H1 (cell line): ENCODE results near the gene R3HDM1. TPM values are rescaled to one million over a fixed set of nuclear protein-coding genes. Genes with fewer than 3 reads are reported as not detected.

Experiments
- CTCF ChIA-PET: fragments of 300-600 bp; sonication (Branson Sonifier 250); formaldehyde crosslinking; loops from one replicate; lab custom pipeline; 2021; ENCODE audit not compliant: partially characterized antibody; lab: Charles Lee
- POLR2A ChIA-PET: fragments of 300-600 bp; sonication (Branson Sonifier 250); formaldehyde crosslinking; loops from one replicate; lab custom pipeline; 2021; ENCODE audit warnings: inconsistent platforms; ENCODE audit not compliant: partially characterized antibody; lab: Charles Lee
- DNase-seq, 2 experiments: peaks; one replicate each; pipeline versions ENCODE4 v3.0.0 to v3.0.0-alpha.2; 2010 to 2022; ENCODE audit warnings: low spot score in 2 of 2, low read depth in 1 of 2, mixed read lengths in 1 of 2
- FAIRE-seq: peaks from 2 replicates; lab custom pipeline; 2011; peaks lifted over from hg19 to GRCh38; lab: Jason Lieb, UNC
- H2AFZ ChIP-seq: 2 replicates; pipeline ENCODE4 v1.8.1; 2012; ENCODE audit warnings: low read length, inconsistent platforms
- H2AK5ac ChIP-seq: 2 replicates; pipeline ENCODE4 v1.6.1; 2013; ENCODE audit warnings: low read depth, low read length
- H2BK120ac ChIP-seq: replicated peaks from 2 replicates; pipeline ENCODE3; 2013; ENCODE audit warnings: low read depth, low read length, inconsistent platforms
- H2BK12ac ChIP-seq: 2 replicates; pipeline ENCODE4 v1.6.1; 2013; ENCODE audit warnings: low read depth, low read length
- H2BK15ac ChIP-seq: 2 replicates; pipeline ENCODE4 v1.6.1; 2013; ENCODE audit warnings: low read length
- H2BK20ac ChIP-seq: 2 replicates; pipeline ENCODE4 v1.6.1; 2013; ENCODE audit warnings: low read length
- H2BK5ac ChIP-seq: 2 replicates; pipeline ENCODE4 v1.6.1; 2013; ENCODE audit warnings: low read depth, low read length
- H3K14ac ChIP-seq: 2 replicates; pipeline ENCODE4 v1.6.1; 2013; ENCODE audit warnings: inconsistent platforms; ENCODE audit not compliant: insufficient read length
- H3K18ac ChIP-seq: 2 replicates; pipeline ENCODE4 v1.6.1; 2013; ENCODE audit warnings: low read length; ENCODE audit errors: extremely low read depth
- H3K23ac ChIP-seq: 2 replicates; pipeline ENCODE4 v1.6.1; 2013; ENCODE audit warnings: inconsistent platforms; ENCODE audit not compliant: insufficient read length
- H3K23me2 ChIP-seq: 2 replicates; pipeline ENCODE4 v1.6.1; 2013; ENCODE audit warnings: low read depth, low read length
- H3K27ac ChIP-seq: 2 replicates; pipeline ENCODE4 v1.6.1; 2011; ENCODE audit warnings: low read depth, low read length, inconsistent platforms
- H3K27me3 ChIP-seq, 4 experiments: replicated peaks in 1 of 4; 1 replicate in 1 of 4; 2 replicates in 3 of 4; pipeline versions ENCODE4 v1.6.1 to v1.8.1; 2011 to 2013; ENCODE audit warnings: low read length in 3 of 4, mild to moderate bottlenecking in 3 of 4, inconsistent platforms in 2 of 4, mixed read lengths in 2 of 4, moderate library complexity in 1 of 4; ENCODE audit not compliant: control insufficient read depth in 3 of 4, insufficient read depth in 3 of 4; ENCODE audit errors: extremely low read depth in 1 of 4
- H3K36me3 ChIP-seq, 4 experiments: 2 replicates each; pipeline versions ENCODE4 v1.6.1 to v1.8.1; 2011 to 2013; ENCODE audit warnings: mild to moderate bottlenecking in 4 of 4, low read length in 3 of 4, moderate library complexity in 2 of 4, control low read depth in 1 of 4, inconsistent platforms in 1 of 4; ENCODE audit not compliant: insufficient read depth in 4 of 4, control insufficient read depth in 2 of 4
- H3K4ac ChIP-seq: replicated peaks from 2 replicates; pipeline ENCODE3; 2013; ENCODE audit warnings: low read length, low read depth, mixed read lengths, inconsistent platforms; ENCODE audit not compliant: insufficient read length
- H3K4me1 ChIP-seq, 4 experiments: replicated peaks in 1 of 4; 1 replicate in 1 of 4; 2 replicates in 3 of 4; pipeline versions ENCODE4 v1.6.1 to v1.8.1; 2011 to 2013; ENCODE audit warnings: low read length in 3 of 4, inconsistent platforms in 2 of 4, mixed read lengths in 1 of 4; ENCODE audit not compliant: insufficient read depth in 4 of 4, control insufficient read depth in 3 of 4
- H3K4me2 ChIP-seq, 2 experiments: 2 replicates each; pipeline versions ENCODE4 v1.6.1 to v1.8.1; 2011 to 2013; ENCODE audit warnings: low read depth in 2 of 2, low read length in 2 of 2, control low read depth in 1 of 2, inconsistent platforms in 1 of 2, mild to moderate bottlenecking in 1 of 2; ENCODE audit not compliant: insufficient read depth in 1 of 2
- H3K4me3 ChIP-seq, 4 experiments: fragments of 200-600, 300-600 bp in 1 of 4; sonication (generic), shearing (Covaris generic), sonication (Bioruptor Twin) in 1 of 4; 2 replicates each; pipeline versions ENCODE4 v1.5.1 to v1.8.1; 2011 to 2016; ENCODE audit warnings: low read length in 4 of 4, low read depth in 3 of 4, control low read depth in 2 of 4, inconsistent platforms in 2 of 4, mild to moderate bottlenecking in 2 of 4, mixed read lengths in 1 of 4, moderate library complexity in 1 of 4; ENCODE audit not compliant: insufficient read depth in 2 of 4; ENCODE audit errors: extremely low read depth in 1 of 4
- H3K56ac ChIP-seq: replicated peaks from 2 replicates; pipeline ENCODE3; 2013; ENCODE audit warnings: low read depth, mild to moderate bottlenecking, mixed read lengths, low read length, inconsistent platforms; ENCODE audit not compliant: insufficient read length
- H3K79me1 ChIP-seq: 2 replicates; pipeline ENCODE4 v1.6.1; 2013; ENCODE audit warnings: low read depth, low read length, control low read depth
- H3K79me2 ChIP-seq, 2 experiments: 2 replicates each; pipeline versions ENCODE4 v1.6.1 to v1.8.1; 2012 to 2013; ENCODE audit warnings: low read length in 2 of 2, mild to moderate bottlenecking in 2 of 2, inconsistent platforms in 1 of 2; ENCODE audit not compliant: insufficient read depth in 2 of 2, control insufficient read depth in 1 of 2
- H3K9ac ChIP-seq, 4 experiments: replicated peaks in 1 of 4; 1 replicate in 1 of 4; 2 replicates in 3 of 4; pipeline versions ENCODE4 v1.6.1 to v1.8.1; 2011 to 2013; ENCODE audit warnings: low read depth in 3 of 4, low read length in 3 of 4, control low read depth in 2 of 4, mild to moderate bottlenecking in 2 of 4, moderate library complexity in 2 of 4, inconsistent platforms in 1 of 4; ENCODE audit errors: extremely low read depth in 1 of 4
- H3K9me3 ChIP-seq, 2 experiments: 2 replicates each; pipeline versions ENCODE4 v1.6.1 to v1.8.1; 2012 to 2013; ENCODE audit warnings: mild to moderate bottlenecking in 2 of 2, moderate library complexity in 2 of 2, control low read depth in 1 of 2, inconsistent platforms in 1 of 2, low read depth in 1 of 2, low read length in 1 of 2, mixed read lengths in 1 of 2; ENCODE audit not compliant: insufficient read depth in 2 of 2
- H4K20me1 ChIP-seq, 2 experiments: replicated peaks in 1 of 2; 2 replicates each; pipeline versions ENCODE3 to v1.8.1; 2011 to 2013; ENCODE audit warnings: inconsistent platforms in 2 of 2, low read length in 2 of 2, mild to moderate bottlenecking in 1 of 2; ENCODE audit not compliant: insufficient read depth in 2 of 2, control insufficient read depth in 1 of 2
- H4K5ac ChIP-seq: 2 replicates; pipeline ENCODE4 v1.6.1; 2013; ENCODE audit warnings: low read length, low read depth, mixed read lengths, inconsistent platforms; ENCODE audit not compliant: insufficient read length
- H4K8ac ChIP-seq: 2 replicates; pipeline ENCODE4 v1.8.0; 2013; ENCODE audit warnings: mild to moderate bottlenecking, moderate library complexity, low read length, inconsistent platforms; ENCODE audit not compliant: insufficient read depth; ENCODE audit errors: extremely low read depth
- H4K91ac ChIP-seq: replicated peaks from 2 replicates; pipeline ENCODE3; 2013; ENCODE audit warnings: low read length, mixed read lengths, inconsistent platforms; ENCODE audit not compliant: insufficient read length
- CTBP2 ChIP-seq: IDR thresholded peaks from 2 replicates; pipeline ENCODE4 v1.7.0; 2011; ENCODE audit warnings: borderline replicate concordance, mild to moderate bottlenecking, moderate library complexity, mixed read lengths, low read length; ENCODE audit not compliant: insufficient read depth, insufficient read length
- EZH2 ChIP-seq: fragments of 200-600 bp; sonication (generic); IDR thresholded peaks from 2 replicates; pipeline ENCODE4 v1.7.1; 2012; ENCODE audit warnings: low read depth, mild to moderate bottlenecking, moderate library complexity, low read length, inconsistent platforms; ENCODE audit not compliant: severe bottlenecking
- KDM1A ChIP-seq: fragments of 200-600, 300-600 bp; sonication (generic); IDR thresholded peaks from 2 replicates; pipeline ENCODE4 v1.7.1; 2016; ENCODE audit warnings: mild to moderate bottlenecking, low read length, borderline replicate concordance
- KDM5A ChIP-seq: fragments of 200-600 bp; IDR thresholded peaks from 2 replicates; pipeline ENCODE4 v1.7.1; 2012; ENCODE audit warnings: mild to moderate bottlenecking, low read length, inconsistent platforms, mixed read lengths
- SIRT6 ChIP-seq: IDR thresholded peaks from one replicate; pipeline ENCODE4 v1.7.1; 2012; ENCODE audit warnings: low read length, inconsistent platforms
- SP1 ChIP-seq: IDR thresholded peaks from 2 replicates; pipeline ENCODE4 v1.6.1; 2011; ENCODE audit warnings: low read depth, low read length
- WGBS, 2 experiments: shearing (Covaris generic) in 1 of 2; methylation state at CpG; one replicate each; pipeline versions ENCODE4 v1.1.6 to v1.1.7; 2013 to 2015; ENCODE audit warnings: low lambda C conversion rate in 2 of 2, mixed read lengths in 2 of 2, inconsistent platforms in 1 of 2, low coverage in 1 of 2, missing lambda C conversion rate in 1 of 2; ENCODE audit not compliant: insufficient replicate concordance in 2 of 2, insufficient coverage in 1 of 2, insufficient read length in 1 of 2; ENCODE audit errors: extremely low coverage in 1 of 2, missing lambda C conversion rate in 1 of 2; 5-methylcytosine and 5-hydroxymethylcytosine counted together
- polyA plus RNA-seq, 7 experiments: library from polyadenylated mRNA; depleted of rRNA in 3 of 7; stranded (reverse) in 5 of 7; unstranded in 2 of 7; fragments of >200 nt in 5 of 7; fragments of 200-250 nt in 2 of 7; gene quantifications; 1 replicate in 5 of 7; 2 replicates in 1 of 7; 4 replicates in 1 of 7; pipeline versions ENCODE4 v1.2.1 to v1.2.3, GENCODE V29; 2011 to 2013; ENCODE audit warnings: missing spikeins in 2 of 7, mixed read lengths in 2 of 7
- total RNA-seq: library from RNA; stranded (reverse); fragmentation: NEBNext Ultra II Directional; extraction: Animal tissue kit (Norgen Biotek cat#: 25700); gene quantifications from 2 replicates; pipeline ENCODE4 v1.2.1, GENCODE V29; 2021

Gene R3HDM1
- total and polyA plus RNA-seq, 2 of the 8 experiments (the other 6 are each of a cell fraction or from before 2014, with no cell fraction given), result 77.7 to 120 TPM

DNA sequence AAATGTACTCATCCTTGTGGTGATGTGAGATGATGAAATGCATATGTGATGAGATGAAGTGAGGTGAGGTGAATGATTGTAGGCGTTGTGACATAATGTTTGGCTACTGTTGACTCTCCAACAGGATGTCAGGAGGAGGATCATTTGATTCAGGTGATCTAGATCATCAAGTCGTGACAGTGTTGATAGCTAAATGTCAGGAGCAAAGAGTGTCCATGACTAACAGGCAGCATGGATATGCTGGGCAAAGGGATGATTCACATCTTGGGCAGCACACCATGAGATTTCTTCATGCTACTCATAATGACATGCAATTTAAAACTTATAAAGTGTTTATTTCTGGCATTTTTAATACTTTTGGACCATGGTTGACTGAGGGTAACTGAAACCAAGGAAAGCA is 170.2 kb downstream of the R3HDM1 start:
- H3K23ac ChIP-seq, result no peak overlapping the region

More for the DNA sequence above, 170.2 kb downstream of the R3HDM1 start:
- no peaks in the 10 kb centered on the region; the same call in 1 of the 2 replicates for H3K23me2 ChIP-seq
- no peak overlapping the region for H3K18ac ChIP-seq
- H3K36me3 ChIP-seq, result peaks cover 0 to 6% (median 1%) of the 10 kb centered on the region in 4 experiments; a peak in 3 of 8 replicates
- FAIRE-seq, result no peak
- H3K9ac ChIP-seq, result no peak overlapping the region
- H2BK12ac ChIP-seq, result no peak overlapping the region
- no peaks in the 10 kb centered on the region for H3K9me3 ChIP-seq
- no peaks in the 10 kb centered on the region for H4K20me1 ChIP-seq
- no peaks in the 10 kb centered on the region for H3K27me3 ChIP-seq
- WGBS, 2 experiments, result 86 to 100% methylated on average over 1 to 2 of the region's 2 CpGs
- no peaks in the 10 kb centered on the region for H3K79me2 ChIP-seq
- no peak overlapping the region for H2BK20ac ChIP-seq
- TF ChIP-seq SP1 (no peak), EZH2 (no peak), KDM5A (no peak), CTBP2 (no peak), SIRT6 (no peak), KDM1A (no peak)
- ChIA-PET CTCF (interaction anchor here (1.3 to 3.5 kb wide), 2 partner anchors 8 to 32 kb away, joined by 3 to 18 read pairs; no protein-coding TSS in a partner anchor), POLR2A (interaction anchor here (1.0 kb wide), 1 partner anchor 64 kb away, joined by 3 read pairs; no protein-coding TSS in a partner anchor)
- no peak overlapping the region for H3K4me3 ChIP-seq
- H2BK5ac ChIP-seq, result no peak overlapping the region
- H4K5ac ChIP-seq, result no peak overlapping the region
- no peak overlapping the region for H3K4ac ChIP-seq
- H3K14ac ChIP-seq, result no peak overlapping the region
- no peaks in the 10 kb centered on the region for H3K79me1 ChIP-seq
- H4K8ac ChIP-seq, result no peak overlapping the region
- no peak overlapping the region for H4K91ac ChIP-seq
- H3K27ac ChIP-seq, result no peak overlapping the region
- H2BK120ac ChIP-seq, result no peak overlapping the region
- no peak overlapping the region for H2AK5ac ChIP-seq
- DNase-seq, result no peak
- no peak overlapping the region for H3K4me2 ChIP-seq
- no peaks in the 10 kb centered on the region for H3K4me1 ChIP-seq
- H3K56ac ChIP-seq, result no peak overlapping the region
- H2AFZ ChIP-seq, result no peak overlapping the region
- H2BK15ac ChIP-seq, result no peak overlapping the region
